WTC11 (cell line): ENCODE results near the gene EZR. TPM values are rescaled to one million over a fixed set of nuclear protein-coding genes. Genes with fewer than 3 reads are reported as not detected.
A peak's percentile ranks its signal among the peaks of the same experiment; 100 is the strongest.

ENCODE experiments used
- ATF1 ChIP-seq: sonication (generic); formaldehyde crosslinking; IDR thresholded peaks from 2 replicates; pipeline ENCODE4 v1.8.1; 2023; ENCODE audit warnings: mild to moderate bottlenecking, moderate library complexity, missing genetic modification reagents
- ATF3 ChIP-seq: sonication (generic); formaldehyde crosslinking; conservative IDR thresholded peaks from 2 replicates; pipeline ENCODE4 v1.8.1; 2022; ENCODE audit warnings: mild to moderate bottlenecking, missing genetic modification reagents
- CREM ChIP-seq: sonication (generic); formaldehyde crosslinking; IDR thresholded peaks from 2 replicates; pipeline ENCODE4 v1.8.1; 2022; ENCODE audit warnings: mild to moderate bottlenecking, missing genetic modification reagents, moderate library complexity
- E2F1 ChIP-seq: sonication (generic); formaldehyde crosslinking; IDR thresholded peaks from 2 replicates; pipeline ENCODE4 v1.8.0; 2022; ENCODE audit warnings: mild to moderate bottlenecking, missing genetic modification reagents
- ELF4 ChIP-seq: sonication (generic); formaldehyde crosslinking; IDR thresholded peaks from 2 replicates; pipeline ENCODE4 v1.8.1; 2022; ENCODE audit warnings: low read depth, mild to moderate bottlenecking, moderate library complexity, missing genetic modification reagents
- FOXP1 ChIP-seq: sonication (generic); formaldehyde crosslinking; IDR thresholded peaks from 2 replicates; pipeline ENCODE4 v1.8.0; 2022; ENCODE audit warnings: missing genetic modification reagents, mild to moderate bottlenecking, moderate library complexity, borderline replicate concordance
- JAZF1 ChIP-seq: fragments of 250-450 bp; sonication (Bioruptor Pico); IDR thresholded peaks from 2 replicates; pipeline ENCODE4 v1.9.0; 2021; ENCODE audit warnings: moderate library complexity, mild to moderate bottlenecking, inconsistent platforms
- NR3C1 ChIP-seq: sonication (generic); formaldehyde crosslinking; conservative IDR thresholded peaks from 2 replicates; pipeline ENCODE4 v1.8.1; 2023; ENCODE audit warnings: low read depth, mild to moderate bottlenecking, missing genetic modification reagents
- SOX15 ChIP-seq: fragments of 250-450 bp; sonication (Bioruptor Pico); IDR thresholded peaks from 2 replicates; pipeline ENCODE4 v1.9.0; 2021; ENCODE audit warnings: mild to moderate bottlenecking
- TCF7 ChIP-seq: sonication (generic); formaldehyde crosslinking; IDR thresholded peaks from 2 replicates; pipeline ENCODE4 v1.8.0; 2022; ENCODE audit warnings: mild to moderate bottlenecking, low read depth, missing genetic modification reagents, moderate library complexity
- ZNF219 ChIP-seq: sonication (generic); formaldehyde crosslinking; IDR thresholded peaks from 2 replicates; pipeline ENCODE4 v1.8.0; 2023; ENCODE audit warnings: missing genetic modification reagents, mild to moderate bottlenecking, borderline replicate concordance
- ZNF281 ChIP-seq: sonication (generic); formaldehyde crosslinking; IDR thresholded peaks from 2 replicates; pipeline ENCODE4 v1.8.0; 2023; ENCODE audit warnings: mild to moderate bottlenecking, missing genetic modification reagents
- ZNF317 ChIP-seq: sonication (generic); formaldehyde crosslinking; IDR thresholded peaks from 2 replicates; pipeline ENCODE4 v1.8.1; 2023; ENCODE audit warnings: low read depth, mild to moderate bottlenecking, moderate library complexity, missing genetic modification reagents, borderline replicate concordance
- ZNF423 ChIP-seq: fragments of 250-450 bp; sonication (Bioruptor Pico); IDR thresholded peaks from 2 replicates; pipeline ENCODE4 v2.1.2; 2022; ENCODE audit warnings: mild to moderate bottlenecking, moderate library complexity
- total RNA-seq: library from RNA; stranded (reverse); gene quantifications from 3 replicates; pipeline ENCODE4 v1.2.3, GENCODE V29; 2021
- TF ChIP-seq, protein P1 (sequence below): sonication (generic); formaldehyde crosslinking; IDR thresholded peaks from 2 replicates; pipeline ENCODE4 v1.8.1; 2022; ENCODE audit warnings: mild to moderate bottlenecking, missing genetic modification reagents, moderate library complexity, borderline replicate concordance
- TF ChIP-seq, protein P2 (sequence below): sonication (generic); formaldehyde crosslinking; IDR thresholded peaks from 2 replicates; pipeline ENCODE4 v1.8.0; 2022; ENCODE audit warnings: mild to moderate bottlenecking, missing genetic modification reagents
- TF ChIP-seq, protein P3 (sequence below): sonication (generic); formaldehyde crosslinking; conservative IDR thresholded peaks from 2 replicates; pipeline ENCODE4 v1.8.1; 2023; ENCODE audit warnings: mild to moderate bottlenecking, low read depth, missing genetic modification reagents, moderate library complexity

EZR gene
- total RNA-seq, 1 experiment from 2014 or later = 215 TPM

DNA sequence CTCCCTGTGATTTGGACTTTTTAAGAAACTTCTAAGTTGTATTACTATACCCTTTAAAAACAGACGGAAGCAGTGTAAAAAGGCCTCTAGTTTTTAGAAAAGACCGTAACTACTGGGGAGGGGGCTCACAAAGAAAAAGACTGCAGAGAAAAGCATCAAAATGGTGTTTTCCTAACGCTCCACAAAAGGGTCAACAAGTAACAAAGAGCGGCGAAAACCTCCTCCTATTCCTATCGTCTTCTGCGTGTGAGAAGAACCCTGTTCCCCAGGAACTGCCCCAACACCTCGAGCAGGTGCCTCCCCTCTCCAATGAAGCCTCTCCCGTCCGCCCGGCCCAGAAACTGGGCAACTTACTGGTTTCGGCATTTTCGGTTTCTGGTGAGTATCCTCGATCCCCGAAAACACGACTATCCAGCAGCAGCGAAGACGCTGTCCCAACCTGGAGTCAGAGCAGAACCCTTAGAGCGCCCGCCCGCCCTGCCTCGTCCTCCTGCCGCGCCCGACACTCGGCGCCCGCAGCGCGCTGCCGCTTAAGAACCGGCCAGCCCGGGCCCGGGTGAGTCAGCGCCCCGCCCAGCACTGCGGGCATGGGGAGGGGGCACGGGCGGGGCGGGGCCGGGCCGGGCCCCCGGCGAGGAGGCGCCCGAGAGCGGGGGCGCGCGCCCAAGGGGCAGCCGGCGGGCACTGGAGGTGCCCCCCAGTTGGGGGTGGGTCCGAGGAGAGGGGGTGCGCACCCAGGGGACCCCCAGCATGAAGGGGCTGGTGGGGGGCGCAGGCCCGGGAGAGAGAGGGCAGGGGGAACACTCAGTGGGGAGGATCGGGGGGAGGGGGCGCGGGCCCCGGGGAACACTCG lies 1.2 kb downstream of the EZR start (continued):
- TF ChIP-seq, protein P1, sequence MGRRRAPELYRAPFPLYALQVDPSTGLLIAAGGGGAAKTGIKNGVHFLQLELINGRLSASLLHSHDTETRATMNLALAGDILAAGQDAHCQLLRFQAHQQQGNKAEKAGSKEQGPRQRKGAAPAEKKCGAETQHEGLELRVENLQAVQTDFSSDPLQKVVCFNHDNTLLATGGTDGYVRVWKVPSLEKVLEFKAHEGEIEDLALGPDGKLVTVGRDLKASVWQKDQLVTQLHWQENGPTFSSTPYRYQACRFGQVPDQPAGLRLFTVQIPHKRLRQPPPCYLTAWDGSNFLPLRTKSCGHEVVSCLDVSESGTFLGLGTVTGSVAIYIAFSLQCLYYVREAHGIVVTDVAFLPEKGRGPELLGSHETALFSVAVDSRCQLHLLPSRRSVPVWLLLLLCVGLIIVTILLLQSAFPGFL (CRISPR knock-in tag) = no peak
- TF ChIP-seq ATF3 (CRISPR knock-in tag) = no peak
- TF ChIP-seq FOXP1 (CRISPR knock-in tag) = no peak
- no peak for TF ChIP-seq TCF7 (CRISPR knock-in tag)
- peak; percentile 55 for TF ChIP-seq ZNF423 (CRISPR knock-in tag)
- no peak for TF ChIP-seq ELF4 (CRISPR knock-in tag)
- TF ChIP-seq SOX15 = no peak
- TF ChIP-seq ZNF281 (CRISPR knock-in tag) = no peak
- TF ChIP-seq, protein P2, sequence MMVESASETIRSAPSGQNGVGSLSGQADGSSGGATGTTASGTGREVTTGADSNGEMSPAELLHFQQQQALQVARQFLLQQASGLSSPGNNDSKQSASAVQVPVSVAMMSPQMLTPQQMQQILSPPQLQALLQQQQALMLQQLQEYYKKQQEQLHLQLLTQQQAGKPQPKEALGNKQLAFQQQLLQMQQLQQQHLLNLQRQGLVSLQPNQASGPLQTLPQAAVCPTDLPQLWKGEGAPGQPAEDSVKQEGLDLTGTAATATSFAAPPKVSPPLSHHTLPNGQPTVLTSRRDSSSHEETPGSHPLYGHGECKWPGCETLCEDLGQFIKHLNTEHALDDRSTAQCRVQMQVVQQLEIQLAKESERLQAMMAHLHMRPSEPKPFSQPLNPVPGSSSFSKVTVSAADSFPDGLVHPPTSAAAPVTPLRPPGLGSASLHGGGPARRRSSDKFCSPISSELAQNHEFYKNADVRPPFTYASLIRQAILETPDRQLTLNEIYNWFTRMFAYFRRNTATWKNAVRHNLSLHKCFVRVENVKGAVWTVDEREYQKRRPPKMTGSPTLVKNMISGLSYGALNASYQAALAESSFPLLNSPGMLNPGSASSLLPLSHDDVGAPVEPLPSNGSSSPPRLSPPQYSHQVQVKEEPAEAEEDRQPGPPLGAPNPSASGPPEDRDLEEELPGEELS (CRISPR knock-in tag) = no peak; the same call in 1 of the 2 replicates
- TF ChIP-seq, protein P3, sequence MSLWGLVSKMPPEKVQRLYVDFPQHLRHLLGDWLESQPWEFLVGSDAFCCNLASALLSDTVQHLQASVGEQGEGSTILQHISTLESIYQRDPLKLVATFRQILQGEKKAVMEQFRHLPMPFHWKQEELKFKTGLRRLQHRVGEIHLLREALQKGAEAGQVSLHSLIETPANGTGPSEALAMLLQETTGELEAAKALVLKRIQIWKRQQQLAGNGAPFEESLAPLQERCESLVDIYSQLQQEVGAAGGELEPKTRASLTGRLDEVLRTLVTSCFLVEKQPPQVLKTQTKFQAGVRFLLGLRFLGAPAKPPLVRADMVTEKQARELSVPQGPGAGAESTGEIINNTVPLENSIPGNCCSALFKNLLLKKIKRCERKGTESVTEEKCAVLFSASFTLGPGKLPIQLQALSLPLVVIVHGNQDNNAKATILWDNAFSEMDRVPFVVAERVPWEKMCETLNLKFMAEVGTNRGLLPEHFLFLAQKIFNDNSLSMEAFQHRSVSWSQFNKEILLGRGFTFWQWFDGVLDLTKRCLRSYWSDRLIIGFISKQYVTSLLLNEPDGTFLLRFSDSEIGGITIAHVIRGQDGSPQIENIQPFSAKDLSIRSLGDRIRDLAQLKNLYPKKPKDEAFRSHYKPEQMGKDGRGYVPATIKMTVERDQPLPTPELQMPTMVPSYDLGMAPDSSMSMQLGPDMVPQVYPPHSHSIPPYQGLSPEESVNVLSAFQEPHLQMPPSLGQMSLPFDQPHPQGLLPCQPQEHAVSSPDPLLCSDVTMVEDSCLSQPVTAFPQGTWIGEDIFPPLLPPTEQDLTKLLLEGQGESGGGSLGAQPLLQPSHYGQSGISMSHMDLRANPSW (CRISPR knock-in tag) = no peak
- TF ChIP-seq ZNF219 = no peak
- TF ChIP-seq E2F1 (CRISPR knock-in tag) = no peak
- no peak for TF ChIP-seq NR3C1 (CRISPR knock-in tag)
- no peak for TF ChIP-seq ZNF317
- TF ChIP-seq ATF1 (CRISPR knock-in tag) = no peak
- TF ChIP-seq CREM (CRISPR knock-in tag) = no peak
- no peak for TF ChIP-seq JAZF1
